ENCODE measurements around the gene DNAI4. TPM values are rescaled to one million over a fixed set of nuclear protein-coding genes. Genes with fewer than 3 reads are reported as not detected.

The DNAI4 gene
- total RNA-seq, 1 experiment from 2014 or later: 3.9 TPM

DNA sequence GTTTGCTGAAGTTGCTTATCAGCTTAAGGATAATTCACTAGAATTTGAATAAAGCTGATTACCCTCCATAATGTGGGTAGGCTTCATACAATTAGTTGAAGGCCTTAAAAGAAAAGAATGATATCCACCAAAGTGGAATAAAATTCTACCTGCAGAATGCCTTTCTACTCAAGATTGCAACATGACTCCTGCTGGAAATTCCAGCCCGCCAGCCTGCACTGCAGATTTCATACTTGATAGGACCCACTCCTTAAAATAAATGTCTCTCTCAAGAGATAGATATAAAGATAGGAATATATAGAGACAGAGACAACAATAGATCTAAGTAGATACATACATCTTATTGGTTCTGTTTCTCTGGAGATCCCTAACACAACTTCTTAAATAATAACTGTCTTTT is 99.9 kb downstream of the DNAI4 start:
- ChIA-PET RAD21 (ENCODE audit: low non-redundant PET in 1 of 2, low total read pairs in 2 of 2, uncharacterized antibody in 2 of 2, unreplicated experiment in 2 of 2) (no interaction called here), POLR2A (no interaction called here), CTCF (no interaction called here)
- intact Hi-C loops (cut with micrococcal nuclease): no loop called here
- Histone ChIP-seq H3K27ac (ENCODE audit: low read depth, low read length) (no peak overlapping the region), H2AFZ (ENCODE audit: low read depth, low read length, poor library complexity, severe bottlenecking) (no peak overlapping the region), H3K79me2 (ENCODE audit: insufficient read depth, low read length) (no peaks in the 10 kb centered on the region), H4K20me1 (ENCODE audit: insufficient read depth) (no peaks in the 10 kb centered on the region), H3K9me3 (ENCODE audit: control insufficient read depth in 1 of 2, insufficient read depth in 1 of 2, low read depth in 1 of 2, low read length in 2 of 2) (no peaks in the 10 kb centered on the region), H3K4me2 (ENCODE audit: low read length) (no peak overlapping the region), H3K4me1 (ENCODE audit: control insufficient read depth in 1 of 2, insufficient read depth in 2 of 2, low read length in 2 of 2) (no peaks in the 10 kb centered on the region), H3K9me2 (ENCODE audit: insufficient read depth) (no peaks in the 10 kb centered on the region), H3K36me3 (ENCODE audit: control insufficient read depth in 1 of 2, insufficient read depth in 2 of 2, low read length in 2 of 2) (no peaks in the 10 kb centered on the region), H3K9ac (ENCODE audit: low read length) (no peak overlapping the region), H3K27me3 (ENCODE audit: insufficient read depth, low read length) (no peaks in the 10 kb centered on the region), H3K4me3 (replicated peaks in 1 of 2; ENCODE audit: low read depth in 1 of 2, low read length in 2 of 2) (no peak overlapping the region)
- DNase-seq (ENCODE audit: low read depth, low spot score): no peak
- no peak for ATAC-seq
- TF ChIP-seq ZNF274 (IDR thresholded peaks at IDR 0.05; ENCODE audit: low read depth, low read length) (no peak), ELF1 (IDR thresholded peaks at IDR 0.05; ENCODE audit: borderline replicate concordance, low read depth) (no peak), POLR2AphosphoS5 (IDR thresholded peaks at IDR 0.05; ENCODE audit: low read depth, low read length) (no peak), SIN3A (IDR thresholded peaks at IDR 0.05; ENCODE audit: low read depth) (no peak), TCF7L2 (IDR thresholded peaks at IDR 0.05; ENCODE audit: borderline replicate concordance, extremely low read depth, insufficient read depth, insufficient read length) (no peak), EZH2phosphoT487 (IDR thresholded peaks at IDR 0.05; ENCODE audit: borderline replicate concordance) (no peak), ZFX (IDR thresholded peaks at IDR 0.05) (no peak), SRF (IDR thresholded peaks at IDR 0.05; ENCODE audit: low read depth) (no peak), YY1 (IDR thresholded peaks at IDR 0.05; ENCODE audit: extremely low read depth, insufficient replicate concordance, low read depth, low read length) (no peak), EGR1 (IDR thresholded peaks at IDR 0.05; ENCODE audit: low read depth) (no peak)
- TF ChIP-seq, protein P1, sequence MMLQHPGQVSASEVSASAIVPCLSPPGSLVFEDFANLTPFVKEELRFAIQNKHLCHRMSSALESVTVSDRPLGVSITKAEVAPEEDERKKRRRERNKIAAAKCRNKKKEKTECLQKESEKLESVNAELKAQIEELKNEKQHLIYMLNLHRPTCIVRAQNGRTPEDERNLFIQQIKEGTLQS (IDR thresholded peaks at IDR 0.05): no peak
- TF ChIP-seq, protein P2, sequence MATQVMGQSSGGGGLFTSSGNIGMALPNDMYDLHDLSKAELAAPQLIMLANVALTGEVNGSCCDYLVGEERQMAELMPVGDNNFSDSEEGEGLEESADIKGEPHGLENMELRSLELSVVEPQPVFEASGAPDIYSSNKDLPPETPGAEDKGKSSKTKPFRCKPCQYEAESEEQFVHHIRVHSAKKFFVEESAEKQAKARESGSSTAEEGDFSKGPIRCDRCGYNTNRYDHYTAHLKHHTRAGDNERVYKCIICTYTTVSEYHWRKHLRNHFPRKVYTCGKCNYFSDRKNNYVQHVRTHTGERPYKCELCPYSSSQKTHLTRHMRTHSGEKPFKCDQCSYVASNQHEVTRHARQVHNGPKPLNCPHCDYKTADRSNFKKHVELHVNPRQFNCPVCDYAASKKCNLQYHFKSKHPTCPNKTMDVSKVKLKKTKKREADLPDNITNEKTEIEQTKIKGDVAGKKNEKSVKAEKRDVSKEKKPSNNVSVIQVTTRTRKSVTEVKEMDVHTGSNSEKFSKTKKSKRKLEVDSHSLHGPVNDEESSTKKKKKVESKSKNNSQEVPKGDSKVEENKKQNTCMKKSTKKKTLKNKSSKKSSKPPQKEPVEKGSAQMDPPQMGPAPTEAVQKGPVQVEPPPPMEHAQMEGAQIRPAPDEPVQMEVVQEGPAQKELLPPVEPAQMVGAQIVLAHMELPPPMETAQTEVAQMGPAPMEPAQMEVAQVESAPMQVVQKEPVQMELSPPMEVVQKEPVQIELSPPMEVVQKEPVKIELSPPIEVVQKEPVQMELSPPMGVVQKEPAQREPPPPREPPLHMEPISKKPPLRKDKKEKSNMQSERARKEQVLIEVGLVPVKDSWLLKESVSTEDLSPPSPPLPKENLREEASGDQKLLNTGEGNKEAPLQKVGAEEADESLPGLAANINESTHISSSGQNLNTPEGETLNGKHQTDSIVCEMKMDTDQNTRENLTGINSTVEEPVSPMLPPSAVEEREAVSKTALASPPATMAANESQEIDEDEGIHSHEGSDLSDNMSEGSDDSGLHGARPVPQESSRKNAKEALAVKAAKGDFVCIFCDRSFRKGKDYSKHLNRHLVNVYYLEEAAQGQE (IDR thresholded peaks at IDR 0.05; ENCODE audit: low read depth): no peak
- TF ChIP-seq, protein P3, sequence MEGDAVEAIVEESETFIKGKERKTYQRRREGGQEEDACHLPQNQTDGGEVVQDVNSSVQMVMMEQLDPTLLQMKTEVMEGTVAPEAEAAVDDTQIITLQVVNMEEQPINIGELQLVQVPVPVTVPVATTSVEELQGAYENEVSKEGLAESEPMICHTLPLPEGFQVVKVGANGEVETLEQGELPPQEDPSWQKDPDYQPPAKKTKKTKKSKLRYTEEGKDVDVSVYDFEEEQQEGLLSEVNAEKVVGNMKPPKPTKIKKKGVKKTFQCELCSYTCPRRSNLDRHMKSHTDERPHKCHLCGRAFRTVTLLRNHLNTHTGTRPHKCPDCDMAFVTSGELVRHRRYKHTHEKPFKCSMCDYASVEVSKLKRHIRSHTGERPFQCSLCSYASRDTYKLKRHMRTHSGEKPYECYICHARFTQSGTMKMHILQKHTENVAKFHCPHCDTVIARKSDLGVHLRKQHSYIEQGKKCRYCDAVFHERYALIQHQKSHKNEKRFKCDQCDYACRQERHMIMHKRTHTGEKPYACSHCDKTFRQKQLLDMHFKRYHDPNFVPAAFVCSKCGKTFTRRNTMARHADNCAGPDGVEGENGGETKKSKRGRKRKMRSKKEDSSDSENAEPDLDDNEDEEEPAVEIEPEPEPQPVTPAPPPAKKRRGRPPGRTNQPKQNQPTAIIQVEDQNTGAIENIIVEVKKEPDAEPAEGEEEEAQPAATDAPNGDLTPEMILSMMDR (IDR thresholded peaks at IDR 0.05 in 2 of 3, conservative IDR thresholded peaks at IDR 0.05 in 1 of 3; ENCODE audit: borderline replicate concordance in 1 of 3, insufficient read depth in 1 of 3, low read depth in 2 of 3, low read length in 2 of 3): no peak
- BruUV-seq (replicated peaks): no TSS peak
